Activated naive CD8-positive, alpha-beta T cell treated with anti-CD3 and anti-CD28 coated beads, Interleukin-2, amount 50 U/mL, for 16 hours (primary cell): ENCODE data around the gene DCUN1D2.
"Not testable (repeated sequence)": the region's sequence is repeated elsewhere in the genome, so short reads cannot be mapped to it uniquely, and the experiment has no call there.

Experiments
- DNase-seq: peaks from one replicate; pipeline ENCODE4 v3.0.0-alpha.2; 2020; ENCODE audit warnings: low read depth, low spot score

The DCUN1D2 gene

DNA sequence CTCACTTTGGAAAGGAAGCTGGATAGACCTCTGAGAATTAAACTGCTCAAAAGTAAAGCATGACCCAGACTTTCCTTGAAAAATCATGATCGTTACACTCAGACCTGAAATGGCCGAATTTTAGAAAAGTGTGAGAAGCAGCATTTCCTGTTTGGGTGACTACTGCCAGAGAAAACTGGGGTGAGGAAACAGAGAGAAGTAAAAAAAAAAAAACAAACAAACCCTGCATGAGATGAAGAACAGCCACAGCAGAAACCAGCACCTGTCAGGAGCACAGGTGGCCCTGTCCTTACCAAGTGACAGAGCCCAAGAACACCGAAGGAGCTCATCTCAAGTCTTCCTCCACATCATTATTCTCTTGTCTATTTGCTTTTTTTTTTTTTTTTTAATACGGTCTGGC, 25.2 kb downstream of the DCUN1D2 start:
- DNase-seq, result no peak

GRCh38 chr13:113464476-113464875, 26.0 kb downstream of the DCUN1D2 start:
- DNase-seq, result no peak

DNA sequence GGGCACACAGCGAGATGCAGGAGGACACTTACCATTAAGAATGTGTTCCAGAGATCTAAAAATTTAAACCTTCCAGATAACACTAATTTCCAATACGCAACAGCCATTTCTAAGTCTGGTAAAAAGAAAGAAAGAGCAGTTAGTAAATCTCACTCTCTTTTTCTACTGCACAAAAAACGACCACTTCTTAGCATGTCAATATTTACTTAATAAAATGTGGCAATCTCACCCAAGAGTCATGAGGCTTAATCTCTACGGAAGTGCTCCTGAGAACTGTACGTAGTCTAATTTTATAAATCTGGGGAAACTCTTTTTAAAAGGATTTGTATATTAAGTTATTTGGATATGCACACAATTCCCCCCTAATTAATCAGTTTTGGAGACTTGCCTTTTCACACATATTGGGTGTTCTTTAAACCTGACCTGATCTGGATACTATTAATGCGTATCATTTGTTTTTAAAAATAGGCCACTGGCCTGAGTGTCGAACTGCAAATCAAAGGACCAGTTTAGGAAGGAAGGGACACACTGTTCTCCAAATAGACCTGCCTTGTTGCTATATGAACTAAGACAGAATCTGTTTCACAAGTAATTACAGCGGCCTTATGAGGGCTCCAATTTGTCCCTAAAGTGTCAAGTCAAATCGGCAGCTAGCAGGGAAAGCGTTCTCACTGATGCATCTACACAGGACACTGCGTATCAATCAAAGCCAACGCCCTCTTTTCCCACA, 29.3 kb downstream of the DCUN1D2 start:
- DNase-seq, result no peak

GRCh38 chr13:113460599-113460998, 29.9 kb downstream of the DCUN1D2 start:
- no peak for DNase-seq

- DNase-seq, result no peak
Measured at GRCh38 chr13:113460064-113460555, 30.4 kb downstream of the DCUN1D2 start.

- no peak for DNase-seq
Measured at GRCh38 chr13:113458253-113459065, 32.1 kb downstream of the DCUN1D2 start.

DNA sequence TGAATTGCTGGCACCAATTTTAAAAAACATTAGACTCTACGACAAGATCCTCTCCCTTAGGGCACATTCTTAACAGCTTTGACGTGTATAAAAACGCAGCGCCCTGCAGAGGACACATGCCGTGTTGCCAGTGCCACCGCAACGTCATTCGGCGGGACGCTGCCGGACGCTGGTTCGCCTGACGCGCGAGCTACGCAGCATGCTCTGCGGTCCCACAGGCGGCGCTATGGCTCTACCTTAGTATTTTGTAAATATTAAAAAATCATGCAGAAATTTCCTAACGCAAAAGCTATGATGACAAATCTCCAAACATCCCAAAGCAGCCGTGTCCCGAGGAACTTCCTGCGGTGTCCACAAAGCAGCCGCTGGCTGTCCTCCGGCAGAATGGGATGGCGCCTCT, 33.0 kb downstream of the DCUN1D2 start:
- DNase-seq, result no peak

- DNase-seq, result no peak
Measured at GRCh38 chr13:113456116-113456702, 34.3 kb downstream of the DCUN1D2 start.

- DNase-seq, result no peak
Measured at GRCh38 chr13:113455384-113455783, 35.1 kb downstream of the DCUN1D2 start.

- no peak for DNase-seq
Measured at GRCh38 chr13:113454936-113455335, 35.6 kb downstream of the DCUN1D2 start.

GRCh38 chr13:113452942-113453901, 37.3 kb downstream of the DCUN1D2 start, which contains the start of gene ADPRHL1:
Gene ADPRHL1 (minus strand): TSS chr13:113453488. CDS start chr13:113453437, 51 bp downstream.
- no peak for DNase-seq

DNA sequence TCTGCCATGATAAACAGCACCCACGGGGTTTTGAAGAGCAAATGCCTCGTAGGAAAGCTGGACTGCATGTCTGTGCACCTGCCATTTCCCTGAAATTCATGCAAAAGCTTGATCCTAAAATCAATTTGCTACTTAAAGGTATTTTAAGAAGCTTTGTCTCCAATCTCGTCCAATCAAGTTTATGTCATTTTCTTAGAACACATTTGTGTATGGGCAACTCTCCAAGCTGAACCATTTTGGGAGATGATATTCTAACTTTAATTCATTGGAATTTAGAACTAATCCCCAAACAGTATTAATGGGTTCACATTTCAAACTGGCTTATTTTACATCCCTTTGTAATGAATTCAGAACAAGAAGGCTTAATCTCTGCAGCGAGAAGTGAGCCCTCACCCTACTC, 38.0 kb downstream of the DCUN1D2 start:
- DNase-seq, result no peak

GRCh38 chr13:113451951-113452421, 38.5 kb downstream of the DCUN1D2 start:
- no peak for DNase-seq

GRCh38 chr13:113450861-113451620, 39.5 kb downstream of the DCUN1D2 start:
- not testable (repeated sequence) for DNase-seq

DNA sequence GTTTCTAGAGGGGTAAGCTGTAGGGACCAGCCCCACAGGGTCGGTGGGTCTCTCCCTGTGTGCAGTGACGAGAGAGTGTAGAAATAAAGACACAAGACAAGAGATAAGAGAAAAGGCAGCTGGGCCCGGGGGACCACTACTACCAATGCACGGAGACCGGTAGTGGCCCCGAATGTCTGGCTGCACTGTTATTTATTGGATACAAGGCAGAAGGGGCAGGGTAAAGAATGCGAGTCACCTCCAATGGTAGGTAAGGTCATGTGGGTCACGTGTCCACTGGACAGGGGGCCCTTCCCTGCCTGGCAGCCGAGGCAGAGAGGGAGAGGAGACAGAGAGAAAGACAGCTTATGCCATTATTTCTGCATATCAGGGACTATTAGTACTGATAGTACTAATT, 40.2 kb downstream of the DCUN1D2 start:
- DNase-seq, result not testable (repeated sequence)

GRCh38 chr13:113449693-113450347, 40.7 kb downstream of the DCUN1D2 start:
- no peak for DNase-seq

GRCh38 chr13:113448885-113449692, 41.4 kb downstream of the DCUN1D2 start:
- peak; percentile 19 for DNase-seq

- no peak for DNase-seq
Measured at GRCh38 chr13:113448545-113448884, 42.0 kb downstream of the DCUN1D2 start.

GRCh38 chr13:113447596-113447995, 42.9 kb downstream of the DCUN1D2 start:
- no peak for DNase-seq
